Panc1 (cell line): ENCODE data around the gene ACTG1.

Experiments
- CTCF ChIP-seq: fragments of 450-650 bp; IDR thresholded peaks from 2 replicates; pipeline ENCODE4 v1.5.1; 2017; ENCODE audit warnings: mild to moderate bottlenecking
- TCF7L2 ChIP-seq: IDR thresholded peaks from 2 replicates; pipeline ENCODE4 v1.6.1; 2011; ENCODE audit warnings: mild to moderate bottlenecking, low read depth, low read length, inconsistent platforms

GRCh38 chr17:81492202-81492601, 20.4 kb downstream of the ACTG1 start:
- TF ChIP-seq TCF7L2 (no peak), CTCF (no peak)
